Activated T-cell treated with anti-CD3 and anti-CD28 coated beads, Interleukin-2, amount 50 U/mL, for 4 hours (primary cell): ENCODE results near the gene CEMIP. TPM values are rescaled to one million over a fixed set of nuclear protein-coding genes. Genes with fewer than 3 reads are reported as not detected.
A peak's percentile ranks its signal among the peaks of the same experiment; 100 is the strongest.
"Not testable (repeated sequence)": the region's sequence is repeated elsewhere in the genome, so short reads cannot be mapped to it uniquely, and the experiment has no call there.

Experiments
- ATAC-seq, 2 donors: fragments of 200-7000 bp; cut with Tn5 transposase; one replicate each; pipeline ENCODE4 v1.10.0; 2021
- DNase-seq: peaks from one replicate; pipeline ENCODE4 v3.0.0-alpha.2; 2020
- H3K27me3 Mint-ChIP-seq: one replicate; pipeline ENCODE4 v1.8.0; 2021; ENCODE audit warnings: low read depth, mixed read lengths
- H3K36me3 Mint-ChIP-seq: one replicate; pipeline ENCODE4 v1.8.0; 2022; ENCODE audit warnings: mixed read lengths; ENCODE audit not compliant: insufficient read depth
- H3K4me1 Mint-ChIP-seq: one replicate; pipeline ENCODE4 v1.8.0; 2021; ENCODE audit warnings: low read depth, mixed read lengths
- H3K4me3 Mint-ChIP-seq: one replicate; pipeline ENCODE4 v1.8.0; 2021; ENCODE audit warnings: mild to moderate bottlenecking, moderate library complexity, mixed read lengths
- H3K9me3 Mint-ChIP-seq: one replicate; pipeline ENCODE4 v1.8.0; 2021; ENCODE audit warnings: mixed read lengths
- total RNA-seq, 3 donors: library from RNA; stranded (reverse); gene quantifications; one replicate each; pipeline ENCODE4 v1.2.1, GENCODE V29; 2021

CEMIP gene
- total RNA-seq, 3 donors from 2014 or later = 0.30 to 0.51 (median 0.37) TPM

DNA sequence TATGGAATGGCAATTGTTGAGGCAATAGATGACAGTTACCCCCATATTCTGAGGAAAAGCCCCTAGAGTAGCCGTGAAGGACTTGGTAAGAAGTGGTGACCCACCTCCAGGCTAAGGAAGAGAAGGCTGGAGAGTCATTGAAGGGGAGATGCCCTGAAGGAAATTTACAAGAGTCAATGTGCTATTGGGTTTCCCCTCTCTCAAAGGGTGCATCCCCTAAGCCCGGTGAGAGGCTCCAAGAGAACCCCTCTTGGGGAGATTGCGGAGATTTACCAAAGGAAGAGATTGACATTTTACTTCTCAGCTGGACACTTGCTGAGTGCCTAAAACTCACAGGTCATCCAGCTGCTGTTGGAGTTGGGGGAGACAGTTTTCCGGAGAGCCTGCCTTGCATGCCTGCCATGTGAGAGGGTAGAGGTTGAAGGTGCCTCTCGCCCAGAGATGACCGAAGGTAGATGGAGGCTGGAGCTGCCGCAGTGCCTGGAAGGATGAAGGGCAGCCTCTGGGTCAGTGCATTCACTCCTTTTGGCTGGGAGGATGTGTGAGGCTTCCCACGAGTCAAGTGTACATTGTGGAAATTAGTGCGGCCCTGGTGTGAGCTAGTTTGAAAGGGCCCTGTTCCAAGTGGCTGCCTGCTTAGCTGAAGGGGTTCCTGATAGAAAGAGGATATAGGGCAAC, 179.8 kb downstream of the CEMIP start:
- DNase-seq (no peak), ATAC-seq (no peak)
- no peaks in the 10 kb centered on the region for H3K27me3 Mint-ChIP-seq
- no peaks in the 10 kb centered on the region for H3K9me3 Mint-ChIP-seq
- peaks cover 40% of the 10 kb centered on the region for H3K36me3 Mint-ChIP-seq
- no peak overlapping the region for H3K4me3 Mint-ChIP-seq
- peaks cover 26% of the 10 kb centered on the region for H3K4me1 Mint-ChIP-seq

DNA sequence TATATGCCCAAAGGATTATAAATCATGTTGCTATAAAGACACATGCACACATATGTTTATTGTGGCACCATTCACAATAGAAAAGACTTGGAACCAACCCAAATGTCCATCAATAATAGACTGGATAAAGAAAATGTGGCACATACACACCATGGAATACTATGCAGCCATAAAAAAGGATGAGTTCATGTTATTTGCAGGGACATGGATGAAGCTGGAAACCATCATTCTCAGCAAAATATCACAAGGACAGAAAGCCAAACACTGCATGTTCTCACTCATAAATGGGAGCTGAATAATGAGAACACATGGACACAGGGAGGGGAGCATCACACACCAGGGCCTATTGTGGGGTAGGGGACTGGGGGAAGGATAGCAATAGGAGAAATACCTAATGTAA, 186.3 kb downstream of the CEMIP start:
- DNase-seq, H3K9me3 Mint-ChIP-seq, H3K4me3 Mint-ChIP-seq, H3K27me3 Mint-ChIP-seq, ATAC-seq: not testable (repeated sequence)
- peaks cover 40% of the 10 kb centered on the region for H3K36me3 Mint-ChIP-seq
- H3K4me1 Mint-ChIP-seq = peaks cover 23% of the 10 kb centered on the region

DNA sequence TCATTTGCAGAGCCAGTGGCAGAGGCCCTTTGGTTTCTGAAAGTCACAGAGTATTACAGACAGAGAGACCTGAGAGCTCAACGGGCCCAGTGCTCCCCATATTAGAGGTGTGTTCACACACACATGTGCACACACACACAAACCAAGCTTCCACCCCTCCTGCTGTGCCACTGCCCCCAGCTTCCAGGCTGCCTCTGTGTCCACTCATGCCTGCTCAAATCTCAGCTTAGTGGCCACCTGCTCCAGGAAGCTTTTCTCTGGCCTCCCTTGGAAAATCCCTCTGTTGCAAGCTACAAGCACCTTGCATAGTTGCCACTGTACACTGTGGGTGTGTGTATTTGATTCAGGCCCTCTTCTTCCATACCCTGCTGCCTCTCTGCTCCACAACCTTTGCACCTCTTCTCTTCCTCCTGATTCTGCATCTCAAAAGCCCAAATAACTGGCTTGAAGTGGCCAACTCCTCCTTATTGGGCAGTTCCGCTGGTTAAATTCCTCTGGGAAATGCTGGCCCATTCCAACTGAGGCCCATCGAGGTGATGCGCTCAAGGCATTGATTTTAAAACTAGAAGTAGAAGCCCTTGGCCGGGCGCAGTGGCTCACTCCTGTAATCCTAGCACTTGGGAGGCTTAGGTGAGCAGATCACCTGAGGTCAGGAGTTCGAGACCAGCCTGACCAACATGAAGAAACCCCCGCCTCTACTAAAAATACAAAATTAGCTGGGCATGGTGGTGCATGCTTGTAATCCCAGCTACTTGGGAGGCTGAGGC, 187.4 kb downstream of the CEMIP start:
- Mint-ChIP-seq H3K9me3 (no peaks in the 10 kb centered on the region), H3K4me3 (no peak overlapping the region), H3K27me3 (no peaks in the 10 kb centered on the region), H3K36me3 (peaks cover 35% of the 10 kb centered on the region), H3K4me1 (peaks cover 22% of the 10 kb centered on the region)
- no peak for ATAC-seq
- no peak for DNase-seq

DNA sequence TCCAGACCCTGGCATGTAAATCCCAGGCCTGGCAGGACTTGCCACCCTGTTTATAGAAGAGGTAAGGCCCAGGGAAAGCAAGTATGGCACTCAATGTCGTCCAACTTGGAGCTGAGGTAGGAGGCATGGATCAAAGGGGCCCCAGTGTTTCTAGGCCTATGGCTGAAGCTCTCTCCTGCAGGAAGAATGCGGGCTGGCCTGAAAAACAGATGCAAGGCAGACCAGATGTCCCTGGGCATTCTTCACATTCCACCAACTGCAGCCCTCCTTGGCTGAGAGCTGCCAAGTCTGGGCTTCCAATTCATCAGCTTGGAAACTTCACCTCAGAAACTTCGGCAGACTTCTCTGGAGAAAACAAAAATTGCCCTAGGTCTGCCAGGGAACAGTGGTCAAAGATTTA, 188.3 kb downstream of the CEMIP start:
- peaks cover 37% of the 10 kb centered on the region for H3K36me3 Mint-ChIP-seq
- ATAC-seq (no peak), DNase-seq (no peak)
- H3K27me3 Mint-ChIP-seq = no peaks in the 10 kb centered on the region
- peaks cover 14% of the 10 kb centered on the region for H3K4me1 Mint-ChIP-seq
- no peaks in the 10 kb centered on the region for H3K9me3 Mint-ChIP-seq
- no peak overlapping the region for H3K4me3 Mint-ChIP-seq

DNA sequence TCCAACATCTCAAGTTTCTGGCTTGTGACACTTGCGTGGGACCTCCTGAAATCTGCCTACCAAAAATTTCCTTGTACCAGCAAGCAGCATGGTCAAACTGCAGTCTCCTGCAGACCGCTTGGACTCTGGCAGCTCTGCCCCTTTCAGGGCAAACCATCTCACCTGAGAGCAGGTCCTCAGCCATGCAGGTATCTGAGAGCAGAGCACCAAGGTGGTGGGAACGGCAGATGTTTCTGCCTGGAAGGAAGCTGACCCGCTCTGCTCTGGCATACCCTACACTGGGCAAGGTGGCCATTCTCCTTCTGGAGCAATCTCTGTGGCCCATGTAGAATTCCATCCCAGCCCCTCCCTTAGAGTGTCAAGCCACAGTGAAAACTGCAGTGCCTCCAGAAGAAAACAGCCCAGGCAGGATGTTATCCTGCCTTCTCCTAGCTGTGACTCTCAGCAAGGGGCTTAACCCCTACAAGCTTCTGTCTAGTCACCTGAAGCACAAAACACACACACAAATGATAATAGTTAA, 188.9 kb downstream of the CEMIP start:
- H3K4me1 Mint-ChIP-seq = peaks cover 9% of the 10 kb centered on the region
- no peaks in the 10 kb centered on the region for H3K27me3 Mint-ChIP-seq
- H3K36me3 Mint-ChIP-seq = peaks cover 31% of the 10 kb centered on the region
- no peaks in the 10 kb centered on the region for H3K9me3 Mint-ChIP-seq
- no peak for DNase-seq
- no peak for ATAC-seq
- no peak overlapping the region for H3K4me3 Mint-ChIP-seq

DNA sequence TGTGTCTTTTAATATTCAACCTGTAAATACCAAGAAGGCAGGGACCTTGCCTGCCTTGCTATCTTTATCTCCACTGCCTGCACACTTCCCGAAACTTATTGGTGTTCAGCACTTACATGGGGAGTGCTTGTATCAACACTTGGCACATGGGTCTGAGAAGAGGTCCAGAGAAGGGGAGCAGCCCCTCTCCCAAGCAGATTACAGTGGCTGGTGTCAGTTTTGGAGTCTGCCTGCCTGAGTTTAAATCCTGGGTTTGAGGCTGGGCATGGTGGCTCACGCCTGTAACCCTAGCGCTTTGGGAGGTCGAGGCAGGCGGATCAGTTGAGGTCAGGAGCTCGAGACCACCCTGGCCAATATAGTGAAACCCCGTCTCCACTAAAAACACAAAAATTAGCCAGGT, 190.1 kb downstream of the CEMIP start:
- no peak for ATAC-seq
- Mint-ChIP-seq H3K4me1 (peaks cover 12% of the 10 kb centered on the region), H3K9me3 (no peaks in the 10 kb centered on the region), H3K4me3 (no peak overlapping the region), H3K36me3 (peaks cover 24% of the 10 kb centered on the region), H3K27me3 (no peaks in the 10 kb centered on the region)
- no peak for DNase-seq

DNA sequence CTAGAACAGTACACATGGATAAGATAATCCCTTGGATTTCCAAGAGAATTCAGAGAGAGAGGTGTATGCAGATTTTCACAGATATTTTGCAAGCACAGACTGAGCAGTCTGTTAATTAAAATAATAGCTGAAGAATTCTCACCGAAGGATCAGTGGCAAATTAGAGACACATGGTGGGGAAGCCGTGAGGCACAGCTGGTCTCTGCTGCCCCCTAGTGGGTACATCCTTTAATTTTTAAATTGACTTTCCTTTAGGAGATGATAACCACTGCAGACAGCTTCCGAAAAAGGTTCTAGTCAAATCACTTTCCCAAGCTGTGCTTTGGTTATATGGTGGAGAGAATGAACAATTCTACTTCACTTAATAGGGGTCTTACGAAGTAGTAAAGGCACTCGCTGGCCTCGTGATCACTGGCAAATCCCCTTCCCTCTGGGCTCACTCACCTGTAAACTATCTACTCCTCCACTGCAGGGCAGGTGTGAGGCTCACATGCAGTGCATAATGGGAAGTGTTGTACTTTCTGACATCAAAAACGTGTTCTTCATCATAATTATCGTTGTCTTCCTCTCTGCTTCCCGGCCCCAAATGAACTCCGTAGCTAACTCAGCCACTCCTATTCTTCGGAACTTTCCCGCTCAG, 191.0 kb downstream of the CEMIP start:
- Mint-ChIP-seq H3K36me3 (peaks cover 17% of the 10 kb centered on the region), H3K4me3 (no peak overlapping the region), H3K9me3 (no peaks in the 10 kb centered on the region), H3K27me3 (no peaks in the 10 kb centered on the region), H3K4me1 (peaks cover 13% of the 10 kb centered on the region)
- peak; percentile 61 for DNase-seq
- peak in 1 of 2 donors; percentile 61 for ATAC-seq

DNA sequence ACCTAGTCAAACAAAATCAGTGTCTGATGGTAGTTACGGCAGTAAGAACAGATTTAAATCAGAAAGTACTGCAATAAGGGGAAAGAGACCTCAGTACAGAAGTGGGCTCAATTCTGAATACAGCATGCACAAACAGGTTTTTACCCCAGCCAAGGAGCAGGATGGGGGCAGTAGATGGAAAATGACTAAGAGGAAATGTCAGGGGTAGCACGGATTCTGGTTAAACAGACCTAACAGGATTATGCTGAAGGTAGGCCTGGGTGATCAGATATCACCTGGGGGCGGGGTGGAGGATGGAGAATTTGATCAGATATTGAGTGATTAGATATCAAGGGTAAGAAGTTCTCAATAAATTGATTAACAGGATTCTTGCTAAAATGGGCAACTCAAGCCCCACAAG, 191.5 kb downstream of the CEMIP start:
- ATAC-seq (no peak), DNase-seq (no peak)
- H3K4me1 Mint-ChIP-seq = peaks cover 18% of the 10 kb centered on the region
- peaks cover 14% of the 10 kb centered on the region for H3K36me3 Mint-ChIP-seq
- H3K9me3 Mint-ChIP-seq = no peaks in the 10 kb centered on the region
- H3K4me3 Mint-ChIP-seq = no peak overlapping the region
- H3K27me3 Mint-ChIP-seq = no peaks in the 10 kb centered on the region

DNA sequence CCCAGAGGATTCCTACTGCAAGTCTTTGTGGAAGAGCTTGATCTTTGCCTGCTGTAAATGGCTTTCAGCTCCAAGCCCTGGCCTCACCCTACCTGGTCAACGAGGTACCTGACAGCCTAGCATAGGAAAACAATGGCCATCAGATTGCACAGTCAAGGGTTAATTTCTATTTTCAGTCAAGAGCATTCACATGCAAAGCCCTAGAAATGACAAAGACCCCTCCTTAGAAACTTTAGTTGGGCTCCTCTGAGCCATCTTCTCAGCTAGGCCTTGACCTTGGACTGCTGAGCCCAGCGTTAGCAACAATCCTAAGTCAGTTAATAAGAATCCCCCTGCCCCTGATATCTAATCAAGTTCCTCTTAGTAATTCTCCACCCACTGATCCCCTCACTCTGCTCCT, 192.0 kb downstream of the CEMIP start:
- Mint-ChIP-seq H3K4me3 (no peak overlapping the region), H3K36me3 (peaks cover 14% of the 10 kb centered on the region), H3K9me3 (no peaks in the 10 kb centered on the region), H3K4me1 (peaks cover 18% of the 10 kb centered on the region), H3K27me3 (no peaks in the 10 kb centered on the region)
- ATAC-seq = no peak
- no peak for DNase-seq

DNA sequence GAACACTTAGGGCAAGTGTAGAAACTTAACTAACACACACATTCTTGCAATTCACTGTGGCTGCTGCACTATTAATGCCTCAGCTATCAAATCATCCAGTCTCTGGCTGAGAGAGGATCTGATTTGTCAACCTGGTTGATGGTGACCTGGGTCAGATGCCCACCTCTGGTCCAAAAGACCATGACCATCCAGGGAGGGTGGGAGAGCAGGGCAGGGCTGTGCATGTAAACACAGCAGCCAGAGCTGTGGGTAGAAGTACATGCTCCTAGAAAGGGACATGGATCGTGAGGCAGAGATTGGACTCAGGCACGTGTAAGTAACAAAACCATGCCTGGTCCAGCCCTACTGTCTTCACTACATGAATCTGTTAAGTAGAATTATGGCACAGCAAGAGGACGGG, 193.1 kb downstream of the CEMIP start:
- Mint-ChIP-seq H3K36me3 (peaks cover 21% of the 10 kb centered on the region), H3K27me3 (no peaks in the 10 kb centered on the region), H3K4me1 (peaks cover 25% of the 10 kb centered on the region), H3K4me3 (no peak overlapping the region), H3K9me3 (no peaks in the 10 kb centered on the region)
- no peak for ATAC-seq
- no peak for DNase-seq

DNA sequence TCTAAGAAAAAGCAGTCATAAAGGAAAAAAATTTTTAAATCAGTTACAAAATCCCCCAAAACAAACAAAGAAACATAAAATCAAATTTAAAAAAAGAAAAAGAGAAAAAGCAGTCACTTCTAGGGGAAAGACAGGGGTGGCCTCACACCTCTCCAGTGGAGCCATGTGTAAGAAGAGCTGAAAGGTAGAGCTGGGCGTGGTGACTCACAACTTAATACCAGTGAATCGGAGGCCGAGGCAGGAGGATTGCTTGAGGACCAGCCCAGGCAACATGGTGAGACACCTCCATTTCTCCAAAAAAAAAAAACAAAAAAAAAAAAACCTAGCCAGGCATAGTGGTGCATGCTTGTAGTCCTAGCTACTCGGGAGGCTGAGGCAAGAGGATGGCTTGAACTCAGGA, 195.7 kb downstream of the CEMIP start:
- Mint-ChIP-seq H3K27me3 (no peaks in the 10 kb centered on the region), H3K36me3 (peaks cover 33% of the 10 kb centered on the region), H3K4me3 (no peak overlapping the region), H3K4me1 (peaks cover 32% of the 10 kb centered on the region), H3K9me3 (no peaks in the 10 kb centered on the region)
- ATAC-seq (no peak), DNase-seq (no peak)

DNA sequence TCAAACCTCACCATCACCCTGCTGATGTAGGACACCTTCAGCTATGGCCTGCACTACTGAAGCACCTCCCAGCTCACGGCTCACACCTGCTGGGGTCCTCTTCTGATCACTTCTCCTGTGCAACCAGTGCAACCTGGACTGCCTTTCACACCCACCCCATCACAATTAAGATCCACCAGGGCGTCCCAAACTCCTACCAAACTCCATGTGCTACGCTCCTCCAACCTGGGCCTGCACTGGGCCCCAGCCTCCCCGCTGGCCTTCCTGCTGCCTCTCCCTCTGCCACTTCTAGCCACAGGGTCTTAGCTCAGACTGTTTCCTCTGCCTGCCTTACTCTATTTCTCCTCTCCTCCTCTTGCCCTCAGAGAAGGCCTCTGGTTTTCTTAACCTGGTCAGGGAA, 197.7 kb downstream of the CEMIP start:
- Mint-ChIP-seq H3K27me3 (no peaks in the 10 kb centered on the region), H3K36me3 (peaks cover 32% of the 10 kb centered on the region), H3K4me3 (no peak overlapping the region), H3K9me3 (no peaks in the 10 kb centered on the region), H3K4me1 (peaks cover 27% of the 10 kb centered on the region)
- DNase-seq (no peak), ATAC-seq (no peak)

DNA sequence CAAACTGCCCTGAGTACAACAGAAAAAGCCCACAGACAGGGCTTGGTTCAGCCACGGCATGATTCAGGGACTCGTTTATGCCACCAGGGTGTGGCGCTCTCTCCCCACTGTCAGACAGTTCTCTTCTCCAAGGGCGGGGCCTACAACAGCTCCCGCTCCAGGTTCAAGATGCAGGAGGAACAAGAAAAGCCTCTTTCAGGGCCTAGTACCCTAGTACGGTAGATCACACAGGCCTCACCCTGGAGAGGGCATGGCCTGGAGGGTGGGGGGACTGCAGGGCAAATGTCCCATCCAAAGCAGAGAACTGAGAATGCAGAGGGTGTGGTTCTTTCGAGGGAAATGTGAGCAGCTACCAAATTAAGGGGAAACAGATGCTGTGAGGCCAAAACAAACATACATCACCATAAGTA, 198.5 kb downstream of the CEMIP start:
- DNase-seq (peak; percentile 18), ATAC-seq (peak; percentile 46 to 52)
- Mint-ChIP-seq H3K9me3 (no peaks in the 10 kb centered on the region), H3K36me3 (peaks cover 36% of the 10 kb centered on the region), H3K27me3 (no peaks in the 10 kb centered on the region), H3K4me1 (peaks cover 34% of the 10 kb centered on the region), H3K4me3 (no peak overlapping the region)

DNA sequence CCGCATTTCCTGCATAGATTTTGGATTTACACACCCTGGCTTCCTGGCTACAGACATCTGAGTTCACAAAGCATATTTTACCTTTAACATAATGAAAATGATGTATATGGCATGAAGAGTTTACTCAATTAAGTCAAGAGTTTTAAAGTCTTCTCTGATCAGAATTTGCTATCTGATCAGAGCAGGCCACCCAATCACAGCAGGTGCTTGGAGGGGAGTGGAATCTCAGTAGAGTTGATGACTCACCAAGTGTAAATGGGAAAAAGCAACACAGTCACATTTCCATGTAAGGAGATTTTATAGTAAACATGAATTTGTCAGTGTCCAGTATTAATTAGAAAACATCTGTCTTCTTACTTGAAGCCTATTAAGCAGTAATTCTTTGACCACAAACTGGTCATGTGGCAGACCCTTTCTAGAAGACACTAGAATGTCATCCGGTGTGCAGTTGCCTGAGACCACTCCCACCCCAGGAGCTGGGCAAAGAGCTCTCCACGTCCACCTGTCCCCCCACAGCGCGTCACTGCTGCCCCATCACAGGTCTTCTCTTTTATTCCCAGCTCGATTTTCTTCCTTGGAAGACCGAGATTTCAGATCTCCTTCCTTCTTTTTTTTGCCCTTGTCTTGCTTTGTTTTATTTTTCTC, 199.6 kb downstream of the CEMIP start:
- Mint-ChIP-seq H3K36me3 (peaks cover 41% of the 10 kb centered on the region), H3K4me1 (peaks cover 40% of the 10 kb centered on the region), H3K4me3 (no peak overlapping the region), H3K27me3 (no peaks in the 10 kb centered on the region), H3K9me3 (no peaks in the 10 kb centered on the region)
- ATAC-seq (no peak), DNase-seq (no peak)
